GM23338 (cell line): ENCODE results near the gene HIVEP3. TPM values are rescaled to one million over a fixed set of nuclear protein-coding genes. Genes with fewer than 3 reads are reported as not detected.

Source experiments
- ATAC-seq: fragments of 200-7000 bp; cut with Tn5 transposase; 3 replicates; pipeline ENCODE4 v1.9.1; 2020
- DNase-seq: peaks from one replicate; pipeline ENCODE4 v3.0.0-alpha.2; 2015; ENCODE audit warnings: low spot score
- H2AFZ ChIP-seq: fragments of 200-600 bp; sonication (generic); 2 replicates; pipeline ENCODE4 v1.8.0; 2016; ENCODE audit warnings: antibody characterized with exemption, mild to moderate bottlenecking, moderate library complexity
- H3F3A ChIP-seq: fragments of 200-600 bp; sonication (generic); replicated peaks from 2 replicates; pipeline ENCODE4 v1.8.0; 2017; ENCODE audit warnings: antibody characterized with exemption, mixed run types, low read depth
- H3K27ac ChIP-seq: fragments of 200-600 bp; sonication (generic); 2 replicates; pipeline ENCODE4 v1.6.1; 2016; ENCODE audit warnings: low read depth
- H3K27me3 ChIP-seq: fragments of 200-600 bp; sonication (generic); 2 replicates; pipeline ENCODE4 v1.8.0; 2016; ENCODE audit warnings: mild to moderate bottlenecking, mixed run types, moderate library complexity; ENCODE audit not compliant: insufficient read depth
- H3K36me3 ChIP-seq: fragments of 200-600 bp; sonication (generic); 2 replicates; pipeline ENCODE4 v1.8.0; 2016; ENCODE audit warnings: mild to moderate bottlenecking; ENCODE audit not compliant: insufficient read depth
- H3K4me1 ChIP-seq: fragments of 200-600 bp; sonication (generic); 2 replicates; pipeline ENCODE4 v1.8.0; 2016; ENCODE audit warnings: mild to moderate bottlenecking, moderate library complexity; ENCODE audit not compliant: insufficient read depth
- H3K4me2 ChIP-seq: fragments of 200-600 bp; sonication (generic); 2 replicates; pipeline ENCODE4 v1.7.1; 2017; ENCODE audit warnings: mixed run types
- H3K4me3 ChIP-seq: fragments of 200-600 bp; sonication (generic); 2 replicates; pipeline ENCODE4 v1.6.1; 2016; ENCODE audit warnings: mixed run types
- H3K79me2 ChIP-seq: fragments of 200-600 bp; sonication (generic); replicated peaks from 2 replicates; pipeline ENCODE4 v1.8.0; 2017; ENCODE audit warnings: mild to moderate bottlenecking; ENCODE audit not compliant: insufficient read depth
- H3K9me2 ChIP-seq: fragments of 200-600 bp; sonication (generic); 2 replicates; pipeline ENCODE4 v1.8.0; 2017; ENCODE audit not compliant: insufficient read depth
- H4K20me1 ChIP-seq: fragments of 200-600 bp; sonication (generic); replicated peaks from 2 replicates; pipeline ENCODE4 v1.8.0; 2017; ENCODE audit warnings: mild to moderate bottlenecking; ENCODE audit not compliant: insufficient read depth
- H3K27ac Mint-ChIP-seq: 2 replicates; pipeline ENCODE4 v1.8.0; 2020; ENCODE audit warnings: inconsistent platforms, mild to moderate bottlenecking, moderate library complexity, mixed read lengths
- H3K27me3 Mint-ChIP-seq: 3 replicates; pipeline ENCODE4 v1.8.0; 2022; ENCODE audit warnings: low read depth, mild to moderate bottlenecking, moderate library complexity, mixed read lengths, inconsistent platforms; ENCODE audit not compliant: insufficient read depth, poor library complexity
- H3K36me3 Mint-ChIP-seq: 3 replicates; pipeline ENCODE4 v1.8.0; 2021; ENCODE audit warnings: low read depth, mild to moderate bottlenecking, inconsistent platforms, moderate library complexity, mixed read lengths
- H3K4me1 Mint-ChIP-seq: 3 replicates; pipeline ENCODE4 v1.8.0; 2020; ENCODE audit warnings: mild to moderate bottlenecking, inconsistent platforms, mixed read lengths
- H3K4me3 Mint-ChIP-seq: 3 replicates; pipeline ENCODE4 v1.8.0; 2021; ENCODE audit warnings: moderate library complexity, mild to moderate bottlenecking, inconsistent platforms, mixed read lengths
- H3K9me3 Mint-ChIP-seq: 3 replicates; pipeline ENCODE4 v1.8.0; 2020; ENCODE audit warnings: moderate library complexity, mild to moderate bottlenecking, inconsistent platforms, mixed read lengths
- ETS1 ChIP-seq: IDR thresholded peaks from 2 replicates; pipeline ENCODE4 v1.6.1; 2016; ENCODE audit warnings: antibody characterized with exemption
- EZH2phosphoT487 ChIP-seq: fragments of 200-600 bp; sonication (generic); IDR thresholded peaks from one replicate; pipeline ENCODE4 v1.8.1; 2018; ENCODE audit warnings: antibody characterized with exemption; ENCODE audit not compliant: unreplicated experiment
- JUNB ChIP-seq: IDR thresholded peaks from one replicate; pipeline ENCODE4 v1.6.1; 2016; ENCODE audit warnings: antibody characterized with exemption; ENCODE audit not compliant: unreplicated experiment
- NANOG ChIP-seq: IDR thresholded peaks from 2 replicates; pipeline ENCODE4 v1.6.1; 2016; ENCODE audit warnings: antibody characterized with exemption, borderline replicate concordance
- POLR2AphosphoS5 ChIP-seq: IDR thresholded peaks from 2 replicates; pipeline ENCODE4 v1.6.1; 2016; ENCODE audit warnings: antibody characterized with exemption, low read depth
- STAT1 ChIP-seq: IDR thresholded peaks from one replicate; pipeline ENCODE4 v1.6.1; 2016; ENCODE audit warnings: antibody characterized with exemption; ENCODE audit not compliant: unreplicated experiment
- ZNF114 ChIP-seq: fragments of 250-450 bp; sonication (Bioruptor Pico); IDR thresholded peaks from 2 replicates; pipeline ENCODE4 v1.5.0; 2020; ENCODE audit warnings: mild to moderate bottlenecking, moderate library complexity
- ZNF331 ChIP-seq: fragments of 250-450 bp; sonication (Bioruptor Pico); IDR thresholded peaks from 2 replicates; pipeline ENCODE4 v1.5.0; 2020; ENCODE audit warnings: low read depth, mild to moderate bottlenecking, moderate library complexity
- ZNF462 ChIP-seq: fragments of 250-450 bp; sonication (Bioruptor Pico); IDR thresholded peaks from 2 replicates; pipeline ENCODE4 v1.5.0; 2020; ENCODE audit warnings: mild to moderate bottlenecking, moderate library complexity
- polyA plus RNA-seq: library from polyadenylated mRNA; unstranded; fragments of >200 nt; fragmentation: Nextera tagmentation; extraction: Ambion mirVana; gene quantifications from 2 replicates; pipeline ENCODE4 v1.2.1, GENCODE V29; 2016
- total RNA-seq: library from RNA; depleted of rRNA; stranded (reverse); fragments of >200 nt; shearing (Covaris generic); gene quantifications from 2 replicates; pipeline ENCODE4 v1.2.3, GENCODE V29; 2014
- TF ChIP-seq, protein P1 (sequence below), 2 experiments: fragments of 200-600 bp in 1 of 2; sonication (generic) in 1 of 2; conservative IDR thresholded peaks; 2 replicates each; pipeline versions ENCODE4 v1.5.1 to v1.6.1; 2016 to 2017; ENCODE audit warnings: antibody characterized with exemption in 2 of 2, low read depth in 2 of 2, mild to moderate bottlenecking in 2 of 2, moderate library complexity in 1 of 2

The HIVEP3 gene
- total and polyA plus RNA-seq, 2 experiments from 2014 or later = 0.14 to 0.24 TPM

- Mint-ChIP-seq H3K27me3 (peaks cover 11% of the 10 kb centered on the region), H3K27ac (no peak overlapping the region)
These were observed 385.0 kb downstream of the HIVEP3 start for GRCh38 chr1:41533731-41534080.

DNA sequence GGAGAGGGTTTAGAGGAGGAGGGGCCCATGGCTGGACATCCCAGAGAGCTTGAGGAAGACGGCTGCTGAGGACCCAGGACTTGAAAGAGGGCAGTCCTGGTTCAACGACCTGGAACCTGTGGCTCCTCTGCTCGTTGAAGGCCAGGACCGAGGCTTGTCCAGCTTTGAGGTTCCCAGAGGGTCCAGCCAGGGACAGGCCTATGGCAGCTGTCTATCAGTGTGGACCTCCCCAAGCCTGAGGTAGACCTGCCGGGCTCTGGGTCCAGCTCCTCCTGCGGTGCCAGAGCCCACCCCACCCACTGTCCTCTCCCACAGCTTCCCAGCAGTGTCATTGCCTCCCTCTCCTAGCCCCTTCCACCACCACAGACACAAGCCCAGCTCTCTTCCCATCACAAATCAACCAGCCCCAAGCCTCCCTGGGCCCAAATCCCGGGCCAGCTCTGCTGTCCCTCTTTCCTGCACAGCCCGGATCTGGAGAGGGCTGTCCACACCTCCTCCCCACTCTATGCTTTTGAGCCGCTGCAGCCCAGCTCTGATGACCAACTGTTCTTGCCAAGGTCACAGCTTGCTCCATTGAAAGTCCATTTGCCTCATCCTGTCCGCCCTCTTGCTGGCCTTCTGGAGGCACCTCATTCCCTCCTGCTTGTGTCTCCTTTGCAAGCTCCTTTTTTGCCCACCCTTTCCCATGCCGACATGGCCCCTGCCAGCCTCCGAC is 385.5 kb downstream of the HIVEP3 start:
- Histone ChIP-seq H3K36me3 (no peaks in the 10 kb centered on the region), H3K27ac (no peak overlapping the region), H3K27me3 (no peaks in the 10 kb centered on the region), H3K4me2 (no peak overlapping the region), H3K4me3 (no peak overlapping the region), H3F3A (no peaks in the 10 kb centered on the region), H3K9me2 (no peaks in the 10 kb centered on the region), H2AFZ (no peak overlapping the region), H3K4me1 (no peaks in the 10 kb centered on the region), H3K79me2 (no peaks in the 10 kb centered on the region), H4K20me1 (no peaks in the 10 kb centered on the region)
- DNase-seq (no peak), ATAC-seq (no peak)
- Mint-ChIP-seq H3K4me3 (no peak overlapping the region), H3K36me3 (peaks cover 11% of the 10 kb centered on the region; the same call in 2 of the 3 replicates), H3K9me3 (peaks cover 37% of the 10 kb centered on the region), H3K27ac (no peak overlapping the region), H3K27me3 (peaks cover 11% of the 10 kb centered on the region), H3K4me1 (no peaks in the 10 kb centered on the region; the same call in 2 of the 3 replicates)
- TF ChIP-seq NANOG (no peak), STAT1 (no peak), ZNF462 (CRISPR knock-in tag) (no peak), ETS1 (no peak), JUNB (no peak), ZNF331 (CRISPR knock-in tag) (no peak), ZNF114 (CRISPR knock-in tag) (no peak), POLR2AphosphoS5 (no peak)
- TF ChIP-seq, protein P1, sequence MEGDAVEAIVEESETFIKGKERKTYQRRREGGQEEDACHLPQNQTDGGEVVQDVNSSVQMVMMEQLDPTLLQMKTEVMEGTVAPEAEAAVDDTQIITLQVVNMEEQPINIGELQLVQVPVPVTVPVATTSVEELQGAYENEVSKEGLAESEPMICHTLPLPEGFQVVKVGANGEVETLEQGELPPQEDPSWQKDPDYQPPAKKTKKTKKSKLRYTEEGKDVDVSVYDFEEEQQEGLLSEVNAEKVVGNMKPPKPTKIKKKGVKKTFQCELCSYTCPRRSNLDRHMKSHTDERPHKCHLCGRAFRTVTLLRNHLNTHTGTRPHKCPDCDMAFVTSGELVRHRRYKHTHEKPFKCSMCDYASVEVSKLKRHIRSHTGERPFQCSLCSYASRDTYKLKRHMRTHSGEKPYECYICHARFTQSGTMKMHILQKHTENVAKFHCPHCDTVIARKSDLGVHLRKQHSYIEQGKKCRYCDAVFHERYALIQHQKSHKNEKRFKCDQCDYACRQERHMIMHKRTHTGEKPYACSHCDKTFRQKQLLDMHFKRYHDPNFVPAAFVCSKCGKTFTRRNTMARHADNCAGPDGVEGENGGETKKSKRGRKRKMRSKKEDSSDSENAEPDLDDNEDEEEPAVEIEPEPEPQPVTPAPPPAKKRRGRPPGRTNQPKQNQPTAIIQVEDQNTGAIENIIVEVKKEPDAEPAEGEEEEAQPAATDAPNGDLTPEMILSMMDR (conservative IDR thresholded peaks at IDR 0.05; ENCODE audit: low read depth in 2 of 2) = no peak

More at GRCh38 chr1:41533731-41534080, 385.0 kb downstream of the HIVEP3 start:
- peaks cover 35% of the 10 kb centered on the region for H3K9me3 Mint-ChIP-seq
- Histone ChIP-seq H3F3A (no peaks in the 10 kb centered on the region), H2AFZ (no peak overlapping the region), H3K4me2 (no peak overlapping the region), H3K4me1 (no peaks in the 10 kb centered on the region), H3K9me2 (no peaks in the 10 kb centered on the region), H3K79me2 (no peaks in the 10 kb centered on the region), H3K4me3 (no peak overlapping the region), H3K27ac (no peak overlapping the region), H4K20me1 (no peaks in the 10 kb centered on the region), H3K36me3 (no peaks in the 10 kb centered on the region), H3K27me3 (no peaks in the 10 kb centered on the region)
- no peak overlapping the region for H3K4me3 Mint-ChIP-seq
- H3K36me3 Mint-ChIP-seq = peaks cover 11% of the 10 kb centered on the region; the same call in 2 of the 3 replicates
- no peaks in the 10 kb centered on the region; the same call in 2 of the 3 replicates for H3K4me1 Mint-ChIP-seq
- ATAC-seq (no peak), DNase-seq (no peak)
- TF ChIP-seq NANOG = no peak
- TF ChIP-seq EZH2phosphoT487 = no peak
